Right atrium auricular region (tissue), 2 donors: Measurements from ENCODE around the gene ATAD3A. TPM values are rescaled to one million over a fixed set of nuclear protein-coding genes. Genes with fewer than 3 reads are reported as not detected.

Experiments
- DNase-seq: peaks from one replicate; pipeline ENCODE4 v3.0.0-alpha.2; 2019; ENCODE audit warnings: low spot score
- H3K27ac ChIP-seq, 2 donors: fragments of 200-600 bp; sonication (generic); 1 replicate in 1 of 2; 2 replicates in 1 of 2; pipeline ENCODE4 v1.5.1; 2016 to 2019
- H3K27me3 ChIP-seq, 2 donors: fragments of 200-600 bp; sonication (generic); one replicate each; pipeline versions ENCODE4 v1.5.1 to v1.6.0; 2017 to 2019
- H3K36me3 ChIP-seq: fragments of 200-600 bp; sonication (generic); one replicate; pipeline ENCODE4 v1.5.1; 2016
- H3K4me1 ChIP-seq, 2 donors: fragments of 200-600 bp; sonication (generic); one replicate each; pipeline versions ENCODE4 v1.5.1 to v1.6.0; 2017 to 2019
- H3K4me3 ChIP-seq, 2 donors: fragments of 200-600 bp; sonication (generic); 1 replicate in 1 of 2; 2 replicates in 1 of 2; pipeline ENCODE4 v1.5.1; 2017 to 2019; ENCODE audit warnings: mild to moderate bottlenecking in 1 of 2, moderate library complexity in 1 of 2
- H3K9me3 ChIP-seq, 2 donors: fragments of 200-600 bp; sonication (generic); one replicate each; pipeline ENCODE4 v1.5.1; 2019
- total RNA-seq, 2 donors: library from RNA; depleted of rRNA; stranded (reverse); fragments of >200 nt; gene quantifications; one replicate each; pipeline ENCODE4 v1.1.0, GENCODE V29; 2016
- TF ChIP-seq, protein P1 (sequence below), 2 donors: fragments of 200-600 bp; sonication (generic); IDR thresholded peaks; one replicate each; pipeline ENCODE4 v1.5.1; 2019; ENCODE audit warnings: antibody characterized with exemption in 2 of 2

Gene ATAD3A
- total RNA-seq, 2 donors from 2014 or later: 15.6 to 18.6 TPM

DNA sequence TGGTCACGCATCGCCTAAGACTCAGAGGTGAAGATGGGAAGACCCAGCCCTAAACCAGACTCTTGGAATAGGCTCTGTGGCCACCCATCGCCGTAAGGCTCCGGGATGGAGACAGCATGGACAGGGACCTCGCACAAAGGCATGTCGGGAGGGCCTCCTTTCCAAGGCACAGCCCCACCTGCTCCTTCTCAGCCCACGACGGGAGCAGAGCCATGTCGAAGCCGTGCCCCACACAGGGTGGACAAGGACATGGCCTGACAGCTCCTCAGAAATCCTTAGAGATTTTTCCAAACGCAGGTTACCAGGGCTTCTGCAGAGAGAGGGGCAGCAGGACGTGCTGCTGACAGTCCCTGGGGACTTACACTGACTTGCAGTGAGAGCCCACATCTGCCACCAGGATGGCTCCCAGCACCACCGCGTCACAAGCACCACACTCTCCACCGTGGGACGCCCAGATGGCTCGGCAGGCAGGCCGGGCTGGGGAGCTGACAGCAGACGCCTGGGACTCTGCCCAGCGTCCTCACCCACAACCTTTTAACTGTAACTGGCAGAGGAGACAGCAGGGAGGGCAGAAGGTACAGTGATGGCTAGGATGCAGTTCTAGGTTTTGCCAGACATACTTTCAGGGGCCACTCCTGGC, 50.7 kb downstream of the ATAD3A start:
- Histone ChIP-seq H3K9me3 (no peaks in the 10 kb centered on the region), H3K4me1 (peaks cover 0 to 20% of the 10 kb centered on the region in 2 donors), H3K27ac (peak overlapping the region in 1 of 2 donors; percentile 32), H3K4me3 (no peak overlapping the region), H3K36me3 (peaks cover 48% of the 10 kb centered on the region), H3K27me3 (no peaks in the 10 kb centered on the region)
- no peak for DNase-seq
- TF ChIP-seq, protein P1, sequence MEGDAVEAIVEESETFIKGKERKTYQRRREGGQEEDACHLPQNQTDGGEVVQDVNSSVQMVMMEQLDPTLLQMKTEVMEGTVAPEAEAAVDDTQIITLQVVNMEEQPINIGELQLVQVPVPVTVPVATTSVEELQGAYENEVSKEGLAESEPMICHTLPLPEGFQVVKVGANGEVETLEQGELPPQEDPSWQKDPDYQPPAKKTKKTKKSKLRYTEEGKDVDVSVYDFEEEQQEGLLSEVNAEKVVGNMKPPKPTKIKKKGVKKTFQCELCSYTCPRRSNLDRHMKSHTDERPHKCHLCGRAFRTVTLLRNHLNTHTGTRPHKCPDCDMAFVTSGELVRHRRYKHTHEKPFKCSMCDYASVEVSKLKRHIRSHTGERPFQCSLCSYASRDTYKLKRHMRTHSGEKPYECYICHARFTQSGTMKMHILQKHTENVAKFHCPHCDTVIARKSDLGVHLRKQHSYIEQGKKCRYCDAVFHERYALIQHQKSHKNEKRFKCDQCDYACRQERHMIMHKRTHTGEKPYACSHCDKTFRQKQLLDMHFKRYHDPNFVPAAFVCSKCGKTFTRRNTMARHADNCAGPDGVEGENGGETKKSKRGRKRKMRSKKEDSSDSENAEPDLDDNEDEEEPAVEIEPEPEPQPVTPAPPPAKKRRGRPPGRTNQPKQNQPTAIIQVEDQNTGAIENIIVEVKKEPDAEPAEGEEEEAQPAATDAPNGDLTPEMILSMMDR (IDR thresholded peaks at IDR 0.05): no peak

DNA sequence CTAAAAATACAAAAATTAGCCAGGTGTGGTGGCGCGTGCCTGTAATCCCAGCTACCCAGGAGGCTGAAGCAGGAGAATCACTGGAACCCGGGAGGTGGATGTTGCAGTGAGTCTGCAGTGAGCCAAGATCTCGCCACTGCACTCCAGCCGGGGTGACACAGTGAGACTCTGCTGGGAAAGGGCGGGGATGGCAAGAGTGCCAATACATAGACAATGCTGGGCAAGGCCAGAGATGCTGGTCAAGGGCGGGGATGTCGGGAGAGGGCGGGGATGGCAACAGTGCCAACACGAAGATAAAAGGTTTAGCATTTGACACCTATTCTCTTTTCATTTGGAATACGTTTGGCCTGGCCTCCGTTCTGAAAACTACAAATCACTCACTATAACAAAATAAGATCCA, 51.7 kb downstream of the ATAD3A start:
- TF ChIP-seq, protein P1 (IDR thresholded peaks at IDR 0.05): no peak
- no peak overlapping the region for H3K4me3 ChIP-seq
- DNase-seq: no peak
- H3K27ac ChIP-seq: no peak overlapping the region
- H3K9me3 ChIP-seq: no peaks in the 10 kb centered on the region
- H3K4me1 ChIP-seq: peaks cover 0 to 28% of the 10 kb centered on the region in 2 donors
- no peaks in the 10 kb centered on the region for H3K27me3 ChIP-seq
- H3K36me3 ChIP-seq: peaks cover 48% of the 10 kb centered on the region

DNA sequence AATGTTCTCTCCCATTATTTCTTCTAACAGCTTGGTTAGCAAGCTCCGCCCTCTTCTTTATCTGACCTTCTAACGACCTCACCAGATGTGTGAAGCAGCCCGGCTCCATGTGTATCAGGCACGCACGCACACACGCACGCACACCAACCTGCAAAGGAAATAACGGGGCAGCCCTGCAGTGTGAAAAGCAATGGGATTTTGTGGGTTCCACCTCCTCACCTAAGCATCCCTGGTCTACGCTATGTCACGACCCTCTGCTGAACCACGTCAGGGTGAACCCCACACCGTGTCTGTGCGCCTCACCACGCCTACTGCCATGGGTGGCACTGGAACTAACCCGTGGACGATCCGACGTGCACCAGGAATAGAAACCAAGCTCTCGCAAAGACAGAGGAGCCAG, 52.3 kb downstream of the ATAD3A start:
- H3K27me3 ChIP-seq: no peaks in the 10 kb centered on the region
- no peak overlapping the region for H3K4me3 ChIP-seq
- H3K36me3 ChIP-seq: peaks cover 48% of the 10 kb centered on the region
- H3K4me1 ChIP-seq: peaks cover 0 to 34% of the 10 kb centered on the region in 2 donors
- H3K9me3 ChIP-seq: no peaks in the 10 kb centered on the region
- no peak for DNase-seq
- TF ChIP-seq, protein P1 (IDR thresholded peaks at IDR 0.05): no peak
- no peak overlapping the region for H3K27ac ChIP-seq

DNA sequence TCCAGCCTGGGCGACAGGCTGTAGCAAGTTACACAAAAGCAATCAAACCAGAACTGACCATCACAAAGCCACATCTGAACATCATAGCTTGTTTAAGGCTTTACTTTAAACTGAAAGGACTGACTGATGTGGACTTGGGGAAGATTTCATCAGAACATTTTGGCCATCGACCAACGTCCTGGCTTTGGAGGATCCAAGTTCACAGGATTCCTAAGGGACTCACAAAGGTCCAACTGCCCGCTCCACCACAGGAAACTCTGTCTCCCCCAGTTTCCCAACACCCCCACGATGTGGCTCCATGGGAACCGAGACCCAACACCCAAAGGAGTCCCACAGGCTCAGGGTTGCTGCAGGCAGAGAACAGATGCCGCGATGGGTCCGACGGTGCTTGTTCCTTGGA, 53.4 kb downstream of the ATAD3A start:
- no peaks in the 10 kb centered on the region for H3K27me3 ChIP-seq
- H3K9me3 ChIP-seq: no peaks in the 10 kb centered on the region
- H3K36me3 ChIP-seq: peaks cover 53% of the 10 kb centered on the region
- no peak overlapping the region for H3K27ac ChIP-seq
- TF ChIP-seq, protein P1 (IDR thresholded peaks at IDR 0.05): no peak
- DNase-seq: no peak
- no peak overlapping the region for H3K4me3 ChIP-seq
- peaks cover 0 to 39% of the 10 kb centered on the region in 2 donors for H3K4me1 ChIP-seq

DNA sequence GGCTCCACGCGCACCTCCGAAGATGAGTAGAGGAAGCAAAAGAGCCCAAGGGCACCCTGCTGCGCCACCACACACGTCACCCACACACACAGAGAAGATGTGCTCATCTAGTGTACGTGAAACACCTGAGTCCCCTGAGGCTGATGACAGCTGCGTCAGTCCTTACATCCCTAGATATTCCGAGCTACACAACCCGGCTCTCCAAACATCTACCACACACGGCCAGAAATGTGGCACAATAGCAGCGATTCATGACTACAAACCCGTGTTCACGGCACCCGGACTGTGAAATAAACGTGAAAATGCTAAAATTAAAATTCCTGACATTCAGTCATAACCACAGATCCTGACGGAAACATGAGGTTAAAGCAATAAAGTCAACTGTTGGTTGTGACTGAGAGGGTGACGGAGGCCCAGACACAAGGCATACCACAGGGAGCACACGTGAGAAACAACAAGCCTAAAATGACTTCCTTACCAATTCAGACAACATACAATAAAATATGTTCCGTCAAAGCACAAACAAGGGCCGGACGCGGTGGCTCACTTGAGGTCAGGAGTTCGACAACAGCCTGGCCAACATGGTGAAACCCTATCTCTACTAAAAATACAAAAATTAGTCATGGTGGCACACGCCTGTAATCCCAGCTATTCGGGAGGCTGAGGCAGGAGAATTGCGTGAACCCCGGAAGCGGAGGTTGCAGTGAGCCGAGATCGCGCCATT, 55.4 kb downstream of the ATAD3A start:
- peaks cover 39% of the 10 kb centered on the region for H3K36me3 ChIP-seq
- H3K27me3 ChIP-seq: no peaks in the 10 kb centered on the region
- H3K4me1 ChIP-seq: peaks cover 0 to 40% of the 10 kb centered on the region in 2 donors
- H3K9me3 ChIP-seq: no peaks in the 10 kb centered on the region
- H3K27ac ChIP-seq: no peak overlapping the region
- H3K4me3 ChIP-seq: no peak overlapping the region
- DNase-seq: no peak
- TF ChIP-seq, protein P1 (IDR thresholded peaks at IDR 0.05): no peak
